GM19238 (cell line): Measurements from ENCODE around the gene LCE2B.
"Not testable (repeated sequence)": the region's sequence is repeated elsewhere in the genome, so short reads cannot be mapped to it uniquely, and the experiment has no call there.

Experiments
- DNase-seq: peaks from one replicate; pipeline ENCODE4 v3.0.0; 2011; ENCODE audit warnings: low spot score; ENCODE audit not compliant: insufficient read length

Gene LCE2B

GRCh38 chr1:152685823-152686222 lies at the start of gene LCE2B:
TSS of gene LCE2B (plus strand) at chr1:152686123. CDS start at chr1:152686844, 721 bp downstream.
- DNase-seq: not testable (repeated sequence)

- DNase-seq: no peak
These were observed 45.6 kb upstream of the LCE2B start for GRCh38 chr1:152640351-152640750.

- no peak for DNase-seq
These were observed 42.0 kb upstream of the LCE2B start for GRCh38 chr1:152643945-152644344.

GRCh38 chr1:152645146-152645545 lies 40.8 kb upstream of the LCE2B start:
- DNase-seq: no peak

GRCh38 chr1:152646656-152647055 lies 39.3 kb upstream of the LCE2B start:
- no peak for DNase-seq

GRCh38 chr1:152654110-152654509 lies 31.8 kb upstream of the LCE2B start:
- DNase-seq: peak; percentile 39

- DNase-seq: no peak
These were observed 29.5 kb upstream of the LCE2B start for GRCh38 chr1:152656459-152656858.

GRCh38 chr1:152657677-152658076 lies 28.2 kb upstream of the LCE2B start:
- no peak for DNase-seq

GRCh38 chr1:152658649-152659048 lies 27.3 kb upstream of the LCE2B start:
- DNase-seq: no peak

- DNase-seq: no peak
These were observed 22.8 kb upstream of the LCE2B start, which contains the start of gene LCE2D for GRCh38 chr1:152663098-152663497. TSS of gene LCE2D (plus strand) at chr1:152663380. CDS start at chr1:152664106, 726 bp downstream.

GRCh38 chr1:152666171-152666570 lies 19.8 kb upstream of the LCE2B start:
- not testable (repeated sequence) for DNase-seq

GRCh38 chr1:152667648-152668047 lies 18.3 kb upstream of the LCE2B start:
- DNase-seq: no peak

- DNase-seq: no peak
These were observed 12.9 kb upstream of the LCE2B start for GRCh38 chr1:152673016-152673415.

- DNase-seq: not testable (repeated sequence)
These were observed 10.9 kb upstream of the LCE2B start, which contains the start of gene LCE2C for GRCh38 chr1:152674983-152675382. TSS of gene LCE2C (plus strand) at chr1:152675279. CDS start at chr1:152676016, 737 bp downstream.

- DNase-seq: no peak
These were observed 6.5 kb upstream of the LCE2B start for GRCh38 chr1:152679459-152679858.

- no peak for DNase-seq
These were observed 4.3 kb upstream of the LCE2B start for GRCh38 chr1:152681616-152682015.

GRCh38 chr1:152683846-152684245 lies 2.1 kb upstream of the LCE2B start:
- no peak for DNase-seq

GRCh38 chr1:152697701-152698600 lies 12.0 kb downstream of the LCE2B start, which contains the start of gene LCE2A:
TSS of gene LCE2A (plus strand) at chr1:152698345. CDS start at chr1:152698902, 557 bp downstream.
- no peak for DNase-seq

GRCh38 chr1:152699746-152700145 lies 13.8 kb downstream of the LCE2B start:
- no peak for DNase-seq

GRCh38 chr1:152707860-152708259 lies 21.9 kb downstream of the LCE2B start, which contains the start of gene LCE4A:
TSS of gene LCE4A (plus strand) at chr1:152708160. CDS start at chr1:152709076, 916 bp downstream.
- DNase-seq: no peak

- DNase-seq: no peak
These were observed 32.3 kb downstream of the LCE2B start for GRCh38 chr1:152718238-152718637.

GRCh38 chr1:152725261-152725660 lies 39.3 kb downstream of the LCE2B start:
- no peak for DNase-seq

GRCh38 chr1:152728986-152729385 lies 43.1 kb downstream of the LCE2B start:
- DNase-seq: no peak
